LNCAP (cell line): ENCODE data around the gene CCDC157.

Experiments used
- CTCF ChIP-seq: fragments of 450-650 bp; IDR thresholded peaks from 2 replicates; pipeline ENCODE4 v1.5.1; 2017; ENCODE audit warnings: mild to moderate bottlenecking

The CCDC157 gene

GRCh38 chr22:30397656-30398635, 41.1 kb downstream of the CCDC157 start:
- no peak for TF ChIP-seq CTCF

GRCh38 chr22:30398685-30399680, 42.2 kb downstream of the CCDC157 start:
- TF ChIP-seq CTCF: no peak

- no peak for TF ChIP-seq CTCF
Observed at GRCh38 chr22:30399718-30400117, 42.9 kb downstream of the CCDC157 start.

GRCh38 chr22:30400159-30400558, 43.4 kb downstream of the CCDC157 start:
- TF ChIP-seq CTCF: no peak

- TF ChIP-seq CTCF: no peak
Observed at GRCh38 chr22:30402028-30402765, 45.4 kb downstream of the CCDC157 start.

- no peak for TF ChIP-seq CTCF
Observed at GRCh38 chr22:30404307-30404706, 47.5 kb downstream of the CCDC157 start.

GRCh38 chr22:30405731-30406130, 48.9 kb downstream of the CCDC157 start:
- no peak for TF ChIP-seq CTCF
